Smooth muscle cell (in vitro differentiated cells): ENCODE results near the gene CDK18. TPM values are rescaled to one million over a fixed set of nuclear protein-coding genes. Genes with fewer than 3 reads are reported as not detected.

ENCODE experiments used
- DNase-seq: peaks from one replicate; lab custom pipeline; 2025; ENCODE audit not compliant: unreplicated experiment; lab: John Stamatoyannopoulos, UW
- H2AFZ ChIP-seq: fragments of 200-600 bp; sonication (generic); 2 replicates; pipeline ENCODE4 v1.6.0; 2016; ENCODE audit warnings: antibody characterized with exemption, low read depth, mild to moderate bottlenecking
- H3F3A ChIP-seq: fragments of 200-600 bp; sonication (generic); 2 replicates; pipeline ENCODE4 v1.6.0; 2017; ENCODE audit warnings: antibody characterized with exemption, low read depth
- H3K27ac ChIP-seq: fragments of 200-600 bp; sonication (generic); 2 replicates; pipeline ENCODE4 v1.5.1; 2016; ENCODE audit warnings: low read depth, mild to moderate bottlenecking
- H3K27me3 ChIP-seq: fragments of 200-600 bp; sonication (generic); 2 replicates; pipeline ENCODE4 v1.6.1; 2016; ENCODE audit warnings: low read depth, mild to moderate bottlenecking
- H3K36me3 ChIP-seq: fragments of 200-600 bp; sonication (generic); 2 replicates; pipeline ENCODE4 v1.5.1; 2016; ENCODE audit warnings: low read depth
- H3K4me1 ChIP-seq: fragments of 200-600 bp; sonication (generic); 2 replicates; pipeline ENCODE4 v1.5.1; 2016; ENCODE audit warnings: low read depth
- H3K4me2 ChIP-seq: fragments of 200-600 bp; sonication (generic); 2 replicates; pipeline ENCODE4 v1.6.0; 2016; ENCODE audit warnings: mild to moderate bottlenecking
- H3K4me3 ChIP-seq: fragments of 200-600 bp; sonication (generic); 2 replicates; pipeline ENCODE4 v1.5.1; 2016; ENCODE audit warnings: mild to moderate bottlenecking
- H3K79me2 ChIP-seq: fragments of 200-600 bp; sonication (generic); 2 replicates; pipeline ENCODE4 v1.6.0; 2016; ENCODE audit warnings: low read depth, mild to moderate bottlenecking
- H3K9ac ChIP-seq: fragments of 200-600 bp; sonication (generic); 2 replicates; pipeline ENCODE4 v1.6.0; 2016; ENCODE audit warnings: low read depth
- H3K9me3 ChIP-seq: fragments of 200-600 bp; sonication (generic); replicated peaks from 2 replicates; pipeline ENCODE4 v1.5.1; 2016; ENCODE audit warnings: low read depth
- H4K20me1 ChIP-seq: fragments of 200-600 bp; sonication (generic); 2 replicates; pipeline ENCODE4 v1.6.0; 2016; ENCODE audit warnings: low read depth
- WGBS: methylation state at CpG from one replicate; pipeline ENCODE4 v1.1.7; 2016; ENCODE audit warnings: low lambda C conversion rate; 5-methylcytosine and 5-hydroxymethylcytosine counted together
- polyA plus RNA-seq: library from polyadenylated mRNA; unstranded; fragments of >200 nt; fragmentation: Nextera tagmentation; extraction: Ambion mirVana; gene quantifications from 2 replicates; pipeline ENCODE4 v1.2.1, GENCODE V29; 2016
- total RNA-seq: library from RNA; depleted of rRNA; stranded (reverse); fragments of >200 nt; gene quantifications from 2 replicates; pipeline ENCODE4 v1.2.3, GENCODE V29; 2014
- TF ChIP-seq, protein P1 (sequence below): fragments of 200-600 bp; sonication (generic); IDR thresholded peaks from 2 replicates; pipeline ENCODE4 v1.5.1; 2017; ENCODE audit warnings: borderline replicate concordance, mild to moderate bottlenecking, antibody characterized with exemption; ENCODE audit not compliant: insufficient read depth, poor library complexity, severe bottlenecking

CDK18 gene
- total and polyA plus RNA-seq, 2 experiments from 2014 or later = 6.1 TPM

DNA sequence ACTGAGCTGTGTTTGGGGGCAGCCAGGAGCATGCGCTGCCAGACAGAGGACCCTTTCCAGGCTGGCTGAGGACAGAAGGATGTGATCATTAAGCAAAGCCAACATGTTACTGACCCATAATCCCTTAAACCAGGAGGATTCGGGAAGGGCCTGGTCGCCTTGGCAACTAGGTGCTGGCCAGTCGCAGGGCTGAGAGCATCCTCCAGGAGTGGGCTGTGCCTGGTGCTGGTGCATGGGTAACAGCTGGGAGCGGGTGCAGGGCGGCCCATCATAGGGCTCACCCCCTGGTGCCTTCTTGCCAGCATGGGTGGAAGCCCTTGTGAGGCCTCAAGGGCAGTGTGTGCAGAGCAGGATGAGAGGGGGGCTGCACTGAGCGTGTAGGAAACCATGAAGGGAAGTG, 17.2 kb downstream of the CDK18 start:
- Histone ChIP-seq H3K4me1 (no peaks in the 10 kb centered on the region), H3K79me2 (no peaks in the 10 kb centered on the region), H3F3A (no peaks in the 10 kb centered on the region), H3K9me3 (no peaks in the 10 kb centered on the region), H4K20me1 (peaks cover 34% of the 10 kb centered on the region), H3K4me2 (no peak overlapping the region), H3K4me3 (no peak overlapping the region), H3K36me3 (no peaks in the 10 kb centered on the region), H3K9ac (no peak overlapping the region), H2AFZ (no peak overlapping the region), H3K27ac (no peak overlapping the region), H3K27me3 (no peaks in the 10 kb centered on the region)
- 76% methylated on average over 7 of the region's 7 CpGs for WGBS
- TF ChIP-seq, protein P1, sequence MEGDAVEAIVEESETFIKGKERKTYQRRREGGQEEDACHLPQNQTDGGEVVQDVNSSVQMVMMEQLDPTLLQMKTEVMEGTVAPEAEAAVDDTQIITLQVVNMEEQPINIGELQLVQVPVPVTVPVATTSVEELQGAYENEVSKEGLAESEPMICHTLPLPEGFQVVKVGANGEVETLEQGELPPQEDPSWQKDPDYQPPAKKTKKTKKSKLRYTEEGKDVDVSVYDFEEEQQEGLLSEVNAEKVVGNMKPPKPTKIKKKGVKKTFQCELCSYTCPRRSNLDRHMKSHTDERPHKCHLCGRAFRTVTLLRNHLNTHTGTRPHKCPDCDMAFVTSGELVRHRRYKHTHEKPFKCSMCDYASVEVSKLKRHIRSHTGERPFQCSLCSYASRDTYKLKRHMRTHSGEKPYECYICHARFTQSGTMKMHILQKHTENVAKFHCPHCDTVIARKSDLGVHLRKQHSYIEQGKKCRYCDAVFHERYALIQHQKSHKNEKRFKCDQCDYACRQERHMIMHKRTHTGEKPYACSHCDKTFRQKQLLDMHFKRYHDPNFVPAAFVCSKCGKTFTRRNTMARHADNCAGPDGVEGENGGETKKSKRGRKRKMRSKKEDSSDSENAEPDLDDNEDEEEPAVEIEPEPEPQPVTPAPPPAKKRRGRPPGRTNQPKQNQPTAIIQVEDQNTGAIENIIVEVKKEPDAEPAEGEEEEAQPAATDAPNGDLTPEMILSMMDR = no peak
- no peak for DNase-seq

DNA sequence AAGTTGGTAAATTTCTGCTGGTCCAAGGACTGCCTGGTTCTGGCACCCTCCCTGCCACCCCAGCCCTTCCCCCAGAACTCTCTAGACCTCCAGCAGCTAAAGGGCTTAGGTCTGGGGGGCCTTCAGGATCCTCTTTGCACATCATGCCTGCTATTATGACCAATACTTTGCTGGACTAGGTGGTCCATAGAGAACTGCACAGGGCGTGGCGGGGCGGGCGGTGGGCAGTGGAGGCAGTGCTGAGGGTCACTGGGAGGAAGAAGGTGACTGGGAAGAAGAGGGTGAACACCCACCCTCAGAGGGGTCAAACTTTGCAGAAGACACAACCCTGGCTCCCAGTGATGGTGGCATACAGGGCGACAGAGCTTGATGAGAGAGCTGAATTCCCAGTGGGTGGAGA, 18.2 kb downstream of the CDK18 start:
- H4K20me1 ChIP-seq = peaks cover 29% of the 10 kb centered on the region
- no peak overlapping the region for H3K27ac ChIP-seq
- no peaks in the 10 kb centered on the region for H3K36me3 ChIP-seq
- H3K4me2 ChIP-seq = no peak overlapping the region
- no peaks in the 10 kb centered on the region for H3K27me3 ChIP-seq
- TF ChIP-seq, protein P1 = no peak
- no peak overlapping the region for H3K4me3 ChIP-seq
- 97% methylated on average over 5 of the region's 5 CpGs for WGBS
- no peak for DNase-seq
- no peak overlapping the region for H3K9ac ChIP-seq
- no peaks in the 10 kb centered on the region for H3K9me3 ChIP-seq
- H3K4me1 ChIP-seq = no peaks in the 10 kb centered on the region
- no peak overlapping the region for H2AFZ ChIP-seq
- no peaks in the 10 kb centered on the region for H3K79me2 ChIP-seq
- no peaks in the 10 kb centered on the region for H3F3A ChIP-seq

DNA sequence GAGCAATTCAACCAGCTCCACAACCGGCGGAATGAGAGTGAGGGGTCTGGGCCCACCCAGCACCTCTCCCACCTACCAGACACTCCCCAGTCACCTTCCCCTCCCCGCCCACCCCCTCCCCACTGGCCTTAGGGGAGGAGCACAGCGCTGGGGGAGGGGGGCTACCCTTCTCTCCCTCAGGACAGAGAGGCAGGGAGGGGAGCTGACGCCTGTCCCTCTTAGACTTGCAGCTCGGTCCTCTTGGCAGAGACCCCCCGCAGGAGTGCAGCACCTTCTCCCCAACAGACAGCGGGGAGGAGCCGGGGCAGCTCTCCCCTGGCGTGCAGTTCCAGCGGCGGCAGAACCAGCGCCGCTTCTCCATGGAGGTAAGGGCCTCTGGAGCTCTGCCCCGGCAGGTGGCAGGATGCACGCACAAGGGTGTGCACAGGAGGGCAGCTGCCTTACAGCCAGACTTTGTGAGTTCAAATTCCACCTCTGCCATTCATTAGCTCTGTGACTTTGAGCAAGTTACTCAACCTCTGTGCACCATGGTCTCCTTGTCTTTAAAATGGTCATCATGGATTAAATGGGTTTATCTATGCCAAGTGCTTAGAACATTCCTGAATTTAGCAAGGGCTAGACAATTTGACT, 18.9 kb downstream of the CDK18 start:
- H3K27ac ChIP-seq = no peak overlapping the region
- H3K27me3 ChIP-seq = no peaks in the 10 kb centered on the region

More for the DNA sequence above, 18.9 kb downstream of the CDK18 start:
- no peaks in the 10 kb centered on the region for H3K36me3 ChIP-seq
- no peaks in the 10 kb centered on the region for H3K4me1 ChIP-seq
- H2AFZ ChIP-seq = no peak overlapping the region
- DNase-seq = no peak
- no peaks in the 10 kb centered on the region for H3K79me2 ChIP-seq
- WGBS = 83% methylated on average over 12 of the region's 16 CpGs
- no peak overlapping the region for H3K4me3 ChIP-seq
- TF ChIP-seq, protein P1 = no peak
- no peaks in the 10 kb centered on the region for H3K9me3 ChIP-seq
- no peak overlapping the region for H3K9ac ChIP-seq
- H3K4me2 ChIP-seq = no peak overlapping the region
- peaks cover 29% of the 10 kb centered on the region for H4K20me1 ChIP-seq
- H3F3A ChIP-seq = no peaks in the 10 kb centered on the region
